Esophagus (tissue), 2 donors: ENCODE data around the gene COL9A1. TPM values are rescaled to one million over a fixed set of nuclear protein-coding genes. Genes with fewer than 3 reads are reported as not detected.

ENCODE experiments used
- H3K27ac ChIP-seq, 2 donors: one replicate each; pipeline ENCODE4 v1.5.1; 2013; ENCODE audit warnings: low read depth in 2 of 2, mild to moderate bottlenecking in 2 of 2, inconsistent platforms in 1 of 2, low read length in 1 of 2, moderate library complexity in 1 of 2
- H3K27me3 ChIP-seq, 2 donors: one replicate each; pipeline ENCODE4 v1.6.1; 2013; ENCODE audit warnings: low read length in 2 of 2, control low read depth in 1 of 2, mild to moderate bottlenecking in 1 of 2; ENCODE audit not compliant: insufficient read depth in 2 of 2, control insufficient read depth in 1 of 2
- H3K36me3 ChIP-seq, 2 donors: one replicate each; pipeline ENCODE4 v1.6.1; 2013; ENCODE audit warnings: low read length in 1 of 2; ENCODE audit not compliant: control insufficient read depth in 2 of 2, insufficient read depth in 2 of 2
- H3K4me1 ChIP-seq, 2 donors: one replicate each; pipeline ENCODE4 v1.6.1; 2013; ENCODE audit warnings: low read length in 1 of 2; ENCODE audit not compliant: control insufficient read depth in 2 of 2, insufficient read depth in 2 of 2
- H3K4me3 ChIP-seq, 2 donors: one replicate each; pipeline ENCODE4 v1.5.1; 2013; ENCODE audit warnings: low read length in 2 of 2, mild to moderate bottlenecking in 2 of 2, low read depth in 1 of 2, moderate library complexity in 1 of 2
- H3K9me3 ChIP-seq, 2 donors: one replicate each; pipeline ENCODE4 v1.6.1; 2013; ENCODE audit warnings: mild to moderate bottlenecking in 2 of 2, low read depth in 1 of 2, low read length in 1 of 2, moderate library complexity in 1 of 2; ENCODE audit not compliant: control insufficient read depth in 2 of 2, insufficient read depth in 1 of 2
- WGBS, 2 donors: extraction: QIAGEN DNeasy Blood & Tissue Kit; methylation state at CpG; one replicate each; pipeline ENCODE4 v1.1.7; 2013; 5-methylcytosine and 5-hydroxymethylcytosine counted together
- polyA plus RNA-seq, 2 donors: library from polyadenylated mRNA; stranded (reverse); fragments of 200-250 nt; gene quantifications; one replicate each; pipeline ENCODE4 v1.2.3, GENCODE V29; 2013
- donor health status: healthy with polysubstance abuse.
- donor health status: Bipolar disorder and iron deficiency.

COL9A1 gene
- polyA plus RNA-seq, 2 donors = 0.08 TPM

DNA sequence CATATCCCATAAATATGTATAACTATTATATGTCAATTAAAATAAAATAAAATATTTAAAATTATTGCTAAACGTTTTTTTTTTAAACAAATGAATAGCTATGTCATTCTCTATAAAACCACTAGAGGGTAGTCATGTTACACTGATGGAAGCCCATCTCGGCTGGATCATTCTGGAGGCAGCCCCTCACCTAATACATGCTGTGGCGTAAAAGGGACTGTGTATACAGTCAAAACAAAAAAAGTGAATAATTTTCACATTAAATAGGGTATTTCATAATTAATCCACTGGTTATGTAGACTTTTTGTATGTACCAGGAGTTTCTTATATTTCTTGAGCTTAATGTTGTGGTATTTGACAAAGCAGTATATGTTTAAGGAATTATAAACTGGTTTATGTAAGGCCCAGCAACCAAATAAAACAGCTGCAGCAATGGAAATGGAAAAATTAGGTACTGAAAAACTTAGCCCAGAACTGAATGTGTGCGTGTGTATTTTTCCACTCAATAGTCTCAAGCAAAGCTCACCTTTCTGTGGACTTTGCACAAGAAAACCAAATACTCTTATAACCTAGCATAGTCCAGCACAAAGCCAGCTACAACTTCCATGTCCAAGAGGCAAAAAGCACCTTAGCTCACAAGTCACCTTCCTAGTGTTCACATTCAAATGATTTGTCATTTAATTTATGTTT is 81.7 kb downstream of the COL9A1 start:
- H3K27ac ChIP-seq = no peak overlapping the region
- no peaks in the 10 kb centered on the region for H3K27me3 ChIP-seq
- H3K36me3 ChIP-seq = no peaks in the 10 kb centered on the region
- WGBS, 2 donors = 14 to 17% methylated on average over 4 of the region's 4 CpGs
- no peaks in the 10 kb centered on the region for H3K4me1 ChIP-seq
- no peak overlapping the region for H3K4me3 ChIP-seq
- no peaks in the 10 kb centered on the region for H3K9me3 ChIP-seq

DNA sequence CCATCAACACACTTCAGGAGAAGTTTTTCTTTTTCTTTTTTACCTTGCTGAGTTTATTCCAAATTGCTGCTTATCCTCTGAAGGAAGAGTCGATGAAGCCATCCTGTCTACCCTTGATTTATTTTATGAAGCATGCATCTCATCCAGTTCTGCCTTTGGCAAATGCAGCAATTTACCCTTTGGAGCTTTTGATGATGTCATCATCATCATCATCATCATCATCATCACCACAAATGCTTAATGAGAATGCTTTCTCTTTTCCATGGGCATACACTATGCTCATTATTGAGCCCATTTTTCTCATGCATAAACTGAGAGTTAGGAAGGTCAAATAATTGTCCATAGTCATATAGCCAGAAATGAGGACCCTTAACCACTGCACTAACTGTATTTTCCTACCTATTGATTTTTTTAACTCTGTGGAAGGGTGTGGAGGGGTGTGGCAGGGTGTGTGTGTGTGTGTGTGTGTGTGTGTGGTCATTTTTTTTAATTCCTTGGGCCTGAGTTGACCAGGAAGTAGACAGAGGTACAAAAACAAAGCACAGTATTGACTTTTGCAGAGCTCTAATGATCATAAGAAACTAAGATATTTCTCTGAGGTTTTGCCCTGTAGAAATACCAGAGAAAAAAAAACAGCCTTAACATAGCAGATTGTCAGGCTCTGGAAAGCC is 82.8 kb downstream of the COL9A1 start:
- no peaks in the 10 kb centered on the region for H3K36me3 ChIP-seq
- 61 to 73% methylated on average over 1 of the region's 1 CpG for WGBS, 2 donors
- H3K9me3 ChIP-seq = no peaks in the 10 kb centered on the region
- H3K27ac ChIP-seq = no peak overlapping the region
- H3K4me1 ChIP-seq = no peaks in the 10 kb centered on the region
- H3K27me3 ChIP-seq = no peaks in the 10 kb centered on the region
- H3K4me3 ChIP-seq = no peak overlapping the region

DNA sequence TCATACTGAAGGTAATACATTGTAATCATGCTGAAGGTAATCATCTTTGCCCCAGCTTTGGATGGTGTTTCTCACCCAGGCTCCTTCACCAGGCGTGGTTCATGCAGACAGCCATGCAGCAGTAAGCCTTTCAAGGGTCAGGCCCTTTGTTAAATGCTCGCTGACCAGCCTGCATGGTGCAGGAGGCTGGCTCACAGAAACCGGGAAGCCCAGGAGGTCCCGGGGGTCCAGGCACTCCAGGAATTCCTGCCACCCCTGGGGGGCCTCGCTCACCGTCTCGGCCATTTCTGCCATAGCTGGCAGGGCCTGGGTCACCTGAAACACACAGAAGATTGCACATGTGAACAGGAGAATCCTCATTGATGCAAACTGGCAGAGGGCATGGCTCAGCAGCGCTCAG is 86.1 kb downstream of the COL9A1 start:
- WGBS, 2 donors = 65 to 70% methylated on average over 8 of the region's 8 CpGs
- H3K4me1 ChIP-seq = no peaks in the 10 kb centered on the region

DNA sequence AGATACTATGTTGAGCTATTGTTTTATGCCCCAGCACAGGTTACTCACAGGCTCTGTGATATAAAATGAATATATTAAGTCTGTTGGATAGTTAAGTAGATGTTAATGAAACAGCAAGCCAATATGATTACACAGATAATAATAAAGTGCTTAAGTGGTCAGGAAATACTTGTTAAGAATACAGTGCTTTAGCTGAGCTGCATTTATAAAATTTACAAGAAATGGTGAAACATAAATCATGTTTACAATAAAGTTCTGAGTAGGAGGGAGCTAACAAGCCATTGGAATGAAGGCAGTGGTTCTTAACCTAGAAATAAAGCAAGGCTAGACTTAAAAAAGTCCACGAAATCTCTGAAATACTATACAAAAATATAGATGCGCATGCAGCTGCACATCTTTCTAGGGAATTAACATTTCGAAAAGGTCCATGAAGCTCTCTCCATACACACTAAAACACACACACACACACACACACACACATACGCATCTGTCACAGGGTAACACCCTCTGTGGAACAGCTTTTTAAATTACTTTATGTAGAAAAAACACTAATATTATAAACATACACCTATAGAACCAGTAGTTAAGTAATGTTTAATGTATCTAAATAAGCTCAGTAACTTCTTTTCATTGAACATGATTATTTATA is 87.3 kb downstream of the COL9A1 start:
- Histone ChIP-seq H3K4me3 (no peak overlapping the region), H3K27ac (no peak overlapping the region), H3K4me1 (no peaks in the 10 kb centered on the region), H3K9me3 (no peaks in the 10 kb centered on the region), H3K27me3 (no peaks in the 10 kb centered on the region), H3K36me3 (no peaks in the 10 kb centered on the region)
- WGBS, 2 donors = 79 to 89% methylated on average over 4 of the region's 4 CpGs

More for the DNA sequence above, 86.1 kb downstream of the COL9A1 start:
- Histone ChIP-seq H3K36me3 (no peaks in the 10 kb centered on the region), H3K27ac (no peak overlapping the region), H3K27me3 (no peaks in the 10 kb centered on the region), H3K9me3 (no peaks in the 10 kb centered on the region), H3K4me3 (no peak overlapping the region)

DNA sequence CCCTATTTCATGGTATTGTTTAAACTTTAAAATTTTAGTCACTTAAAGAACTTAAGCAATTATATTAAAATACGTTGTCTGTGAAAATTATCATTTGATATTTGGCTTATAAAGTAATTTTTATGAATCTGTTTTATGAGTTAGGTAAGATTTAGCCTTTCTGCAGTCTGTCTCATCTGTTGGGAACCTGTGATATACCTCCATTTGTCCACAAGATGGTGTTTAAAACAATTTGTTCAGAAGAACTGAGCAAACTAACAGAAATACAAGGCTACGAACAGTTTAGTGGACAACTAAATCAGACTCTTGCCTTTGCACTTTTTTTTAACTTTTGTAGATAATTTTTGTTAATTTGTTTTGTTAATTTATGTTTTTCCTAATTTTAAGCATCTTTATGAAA is 92.4 kb downstream of the COL9A1 start:
- 52 to 56% methylated on average over 2 of the region's 2 CpGs for WGBS, 2 donors
- Histone ChIP-seq H3K4me1 (no peaks in the 10 kb centered on the region), H3K4me3 (no peak overlapping the region), H3K27ac (no peak overlapping the region), H3K9me3 (no peaks in the 10 kb centered on the region), H3K27me3 (no peaks in the 10 kb centered on the region), H3K36me3 (no peaks in the 10 kb centered on the region)

DNA sequence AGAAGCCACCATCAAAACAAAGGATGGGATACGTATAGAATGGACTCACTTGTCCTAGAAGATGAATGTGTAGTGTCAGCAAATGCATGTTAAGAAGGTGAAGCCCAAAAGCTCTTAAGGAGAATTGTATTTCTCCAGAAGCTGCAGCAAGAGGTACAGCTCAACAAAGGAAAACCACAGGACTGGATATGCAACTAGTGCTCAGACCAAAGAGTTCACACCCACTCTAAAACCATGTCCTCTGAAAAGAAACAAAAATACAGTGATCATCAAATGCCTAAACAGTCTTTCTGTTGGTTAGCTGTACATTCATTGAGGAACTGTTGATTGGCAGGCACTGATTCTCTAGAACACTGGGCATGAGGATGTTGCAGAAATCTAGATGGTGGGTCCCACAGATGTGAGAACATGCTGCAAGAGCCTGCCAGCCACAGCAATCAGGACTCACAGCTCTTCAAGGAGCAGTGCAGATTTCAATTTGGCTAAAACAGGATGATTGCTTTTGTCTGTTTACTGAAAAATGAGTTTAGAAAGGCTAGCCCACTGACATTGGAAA is 94.6 kb downstream of the COL9A1 start:
- Histone ChIP-seq H3K27me3 (no peaks in the 10 kb centered on the region), H3K27ac (no peak overlapping the region), H3K36me3 (no peaks in the 10 kb centered on the region), H3K4me3 (no peak overlapping the region), H3K4me1 (no peaks in the 10 kb centered on the region), H3K9me3 (no peaks in the 10 kb centered on the region)
- WGBS, 2 donors = 75% methylated on average over 1 of the region's 1 CpG

DNA sequence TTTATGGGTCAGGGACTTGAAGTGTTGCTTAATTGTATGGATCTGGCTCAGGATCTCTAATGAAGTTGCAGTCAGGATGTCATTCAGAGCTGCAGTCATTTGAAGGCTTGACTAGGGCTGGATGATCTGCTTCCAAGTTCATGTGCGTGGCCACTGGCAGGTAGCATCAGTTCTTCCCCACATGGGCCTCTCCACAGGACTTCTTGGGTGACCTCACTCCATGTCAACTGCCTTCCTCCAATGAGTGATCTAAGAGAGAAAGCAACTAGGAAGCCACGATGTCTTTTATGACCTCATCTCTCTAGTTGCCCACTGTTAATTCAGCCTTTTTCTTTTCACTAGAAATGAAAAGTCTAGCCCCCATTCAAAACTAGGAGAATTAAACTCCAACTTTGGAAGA is 104.1 kb downstream of the COL9A1 start:
- no peak overlapping the region for H3K4me3 ChIP-seq
- WGBS, 2 donors = 71 to 75% methylated on average over 2 of the region's 2 CpGs
- H3K4me1 ChIP-seq = no peaks in the 10 kb centered on the region
- no peaks in the 10 kb centered on the region for H3K36me3 ChIP-seq
- no peak overlapping the region for H3K27ac ChIP-seq
- H3K9me3 ChIP-seq = no peaks in the 10 kb centered on the region
- H3K27me3 ChIP-seq = no peaks in the 10 kb centered on the region

DNA sequence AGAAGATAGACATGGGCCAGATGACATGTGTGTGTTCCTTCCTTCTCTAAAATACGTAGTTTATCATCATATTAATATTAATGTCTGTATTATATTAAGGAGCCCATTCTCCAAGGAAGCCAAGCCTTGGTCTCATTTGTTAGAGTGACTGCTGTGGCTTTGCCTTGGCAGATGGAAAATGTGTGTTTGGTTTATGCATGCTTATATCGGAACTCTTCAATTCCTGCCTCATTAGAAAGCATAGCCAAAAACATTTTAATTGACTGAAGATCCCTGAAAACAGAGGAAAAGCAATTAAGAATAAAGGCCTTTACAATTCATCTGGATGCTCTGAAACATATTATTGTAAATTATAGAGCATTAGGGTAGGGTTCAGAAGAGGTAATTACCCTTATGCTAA is 106.4 kb downstream of the COL9A1 start:
- Histone ChIP-seq H3K36me3 (no peaks in the 10 kb centered on the region), H3K9me3 (no peaks in the 10 kb centered on the region), H3K4me1 (no peaks in the 10 kb centered on the region), H3K4me3 (no peak overlapping the region), H3K27me3 (no peaks in the 10 kb centered on the region), H3K27ac (no peak overlapping the region)
- WGBS, 2 donors = 75 to 79% methylated on average over 2 of the region's 2 CpGs

DNA sequence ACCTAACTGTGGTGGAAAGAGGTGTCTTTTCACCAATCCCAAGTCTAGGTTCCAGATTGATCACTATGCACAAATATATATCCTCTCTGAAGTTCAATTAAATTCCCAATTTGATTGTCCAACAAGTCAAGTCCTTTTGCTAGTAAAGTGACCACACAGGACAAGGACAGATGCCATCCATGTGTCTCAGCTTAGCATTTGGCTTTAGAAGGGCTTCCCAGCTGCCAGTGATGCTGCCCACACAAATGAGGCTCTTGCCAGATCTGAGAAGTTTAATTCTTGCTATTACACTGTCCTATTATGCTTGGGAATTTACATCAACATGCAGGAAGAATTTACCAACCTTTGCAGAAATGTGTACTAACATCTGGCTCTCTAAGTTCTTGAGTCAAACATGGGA is 108.5 kb downstream of the COL9A1 start:
- no peaks in the 10 kb centered on the region for H3K36me3 ChIP-seq
- H3K27ac ChIP-seq = no peak overlapping the region
- H3K27me3 ChIP-seq = no peaks in the 10 kb centered on the region
- no peaks in the 10 kb centered on the region for H3K4me1 ChIP-seq
- no peak overlapping the region for H3K4me3 ChIP-seq
- no peaks in the 10 kb centered on the region for H3K9me3 ChIP-seq
